ENCODE data around the gene SPIRE1.

Gene SPIRE1

GRCh38 chr18:12409469-12409868, 248.4 kb downstream of the SPIRE1 start:
- DNase-seq = no peak

GRCh38 chr18:12408247-12408869, 249.5 kb downstream of the SPIRE1 start:
- peak in 1 of 2 donors; percentile 35 for DNase-seq

- DNase-seq = no peak
Observed at GRCh38 chr18:12406371-12407111, 251.4 kb downstream of the SPIRE1 start.

- no peak for DNase-seq
Observed at GRCh38 chr18:12405066-12405465, 252.8 kb downstream of the SPIRE1 start.

- DNase-seq = no peak
Observed at GRCh38 chr18:12403601-12404506, 254.1 kb downstream of the SPIRE1 start.

GRCh38 chr18:12401881-12402280, 256.0 kb downstream of the SPIRE1 start:
- DNase-seq = no peak

- no peak for DNase-seq
Observed at GRCh38 chr18:12399231-12399630, 258.7 kb downstream of the SPIRE1 start.

- DNase-seq = no peak
Observed at GRCh38 chr18:12398625-12399024, 259.3 kb downstream of the SPIRE1 start.

GRCh38 chr18:12397793-12398192, 260.1 kb downstream of the SPIRE1 start:
- DNase-seq = no peak

- no peak for DNase-seq
Observed at GRCh38 chr18:12397254-12397653, 260.7 kb downstream of the SPIRE1 start.

Measured in hippocampal formation (tissue), 2 donors.